ENCODE results near the gene MMAB.
"Not testable (repeated sequence)": the region's sequence is repeated elsewhere in the genome, so short reads cannot be mapped to it uniquely, and the experiment has no call there.

The MMAB gene

DNA sequence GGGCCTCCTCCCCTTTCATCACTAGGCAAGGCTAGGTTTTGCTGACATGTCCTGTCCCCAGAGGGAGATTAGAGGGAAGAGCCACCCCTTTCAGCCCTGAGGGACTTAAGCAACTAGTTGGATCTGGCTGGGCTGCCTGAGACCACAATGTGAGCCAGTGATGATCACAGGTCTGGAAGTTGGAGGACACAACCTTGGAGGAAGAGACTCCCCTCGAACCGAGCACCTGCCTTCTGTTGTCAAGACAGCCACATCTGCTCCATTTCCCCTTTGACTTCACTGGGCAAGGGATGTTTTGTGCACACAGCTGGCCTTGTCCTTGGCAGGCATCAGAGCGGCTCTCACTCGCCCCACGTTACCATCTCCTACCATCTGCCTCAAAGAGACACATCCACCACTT, 31.7 kb upstream of the MMAB start:
- TF ChIP-seq CTCF (conservative IDR thresholded peaks at IDR 0.05; ENCODE audit: control insufficient read depth, insufficient read depth, low read depth, low read length): no peak
- no peak for DNase-seq (ENCODE audit: low read depth)
- H3K4me3 ChIP-seq (ENCODE audit: control insufficient read depth, low read depth, low read length): no peak overlapping the region

DNA sequence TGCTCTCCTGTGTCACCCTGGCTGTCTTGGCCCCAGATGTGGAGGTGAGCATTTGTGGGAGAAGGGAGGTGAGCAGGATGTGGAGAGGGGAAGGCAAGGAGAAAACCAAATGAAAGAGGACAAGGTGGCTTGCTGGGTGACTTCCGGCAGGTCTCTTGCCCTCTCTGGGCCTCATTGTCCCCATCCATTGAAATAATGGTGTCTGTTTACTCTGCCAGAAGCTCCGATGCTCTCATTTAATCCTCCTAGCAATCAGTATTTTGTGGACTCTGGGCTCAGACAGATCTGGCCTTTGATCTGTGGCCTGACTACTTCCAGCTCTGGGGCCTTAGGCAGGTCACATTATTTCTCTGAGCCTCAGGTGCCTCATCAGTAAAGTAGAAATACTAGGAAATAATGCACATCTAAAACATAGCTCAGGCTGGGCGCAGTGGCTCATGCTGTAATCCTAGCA, 30.9 kb upstream of the MMAB start:
- DNase-seq (ENCODE audit: low read depth): no peak
- TF ChIP-seq CTCF (conservative IDR thresholded peaks at IDR 0.05; ENCODE audit: control insufficient read depth, insufficient read depth, low read depth, low read length): no peak
- H3K4me3 ChIP-seq (ENCODE audit: control insufficient read depth, low read depth, low read length): no peak overlapping the region

DNA sequence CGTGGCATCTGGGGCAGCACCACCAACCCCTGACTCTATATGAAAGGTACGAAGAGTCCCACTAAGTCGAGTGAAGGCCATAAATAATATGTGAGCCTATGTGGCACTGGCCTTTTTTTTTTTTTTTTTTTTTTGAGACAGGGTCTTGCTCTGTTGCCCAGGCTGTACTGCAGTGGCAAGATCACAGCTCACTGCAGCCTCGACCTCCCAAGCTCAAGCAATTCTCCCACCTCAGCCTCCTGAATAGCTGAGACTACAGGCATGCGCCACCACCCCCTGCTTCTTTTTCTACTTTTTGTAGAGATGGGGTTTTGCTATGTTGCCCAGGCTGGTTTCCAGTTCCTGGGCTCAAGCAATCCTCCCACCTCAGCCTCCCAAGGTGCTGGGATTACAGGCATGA, 28.8 kb upstream of the MMAB start:
- not testable (repeated sequence) for DNase-seq (ENCODE audit: low read depth); H3K4me3 ChIP-seq (ENCODE audit: control insufficient read depth, low read depth, low read length)

DNA sequence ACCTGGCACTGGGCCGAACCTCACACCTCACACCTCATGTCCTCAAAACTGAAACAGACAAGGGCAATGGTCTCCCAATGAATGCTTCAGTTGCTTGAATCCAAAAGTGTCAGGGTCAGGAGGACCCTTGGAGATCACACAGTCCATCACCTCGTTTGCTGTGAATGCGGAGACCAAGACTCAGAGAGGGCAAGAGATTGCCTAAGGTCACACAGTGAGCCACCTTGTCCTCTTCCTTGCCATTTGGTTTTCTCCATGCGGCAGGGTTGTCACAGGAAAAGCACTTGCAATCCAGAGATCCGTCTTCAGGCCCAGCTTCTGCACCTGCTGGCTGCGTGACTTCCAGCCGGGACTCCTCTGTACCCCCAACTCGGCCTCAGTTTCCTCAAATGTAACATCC, 28.3 kb upstream of the MMAB start:
- no peak overlapping the region for H3K4me3 ChIP-seq (ENCODE audit: control insufficient read depth, low read depth, low read length)
- TF ChIP-seq CTCF (conservative IDR thresholded peaks at IDR 0.05; ENCODE audit: control insufficient read depth, insufficient read depth, low read depth, low read length): no peak
- no peak for DNase-seq (ENCODE audit: low read depth)

- H3K4me3 ChIP-seq (ENCODE audit: control insufficient read depth, low read depth, low read length): no peak overlapping the region
- TF ChIP-seq CTCF (conservative IDR thresholded peaks at IDR 0.05; ENCODE audit: control insufficient read depth, insufficient read depth, low read depth, low read length): no peak
- no peak for DNase-seq (ENCODE audit: low read depth)
These were observed 27.7 kb upstream of the MMAB start for GRCh38 chr12:109600995-109601394.

GRCh38 chr12:109600481-109600880, 27.2 kb upstream of the MMAB start:
- no peak for DNase-seq (ENCODE audit: low read depth)
- H3K4me3 ChIP-seq (ENCODE audit: control insufficient read depth, low read depth, low read length): no peak overlapping the region
- TF ChIP-seq CTCF (conservative IDR thresholded peaks at IDR 0.05; ENCODE audit: control insufficient read depth, insufficient read depth, low read depth, low read length): no peak

- no peak overlapping the region for H3K4me3 ChIP-seq (ENCODE audit: control insufficient read depth, low read depth, low read length)
- TF ChIP-seq CTCF (conservative IDR thresholded peaks at IDR 0.05; ENCODE audit: control insufficient read depth, insufficient read depth, low read depth, low read length): no peak
- no peak for DNase-seq (ENCODE audit: low read depth)
These were observed 25.8 kb upstream of the MMAB start for GRCh38 chr12:109599087-109599486.
